H9 (cell line): ENCODE measurements around the gene NECTIN4. TPM values are rescaled to one million over a fixed set of nuclear protein-coding genes. Genes with fewer than 3 reads are reported as not detected.

Experiments
- DNase-seq: peaks from one replicate; pipeline ENCODE4 v3.0.0-alpha.2; 2017
- H2AFZ ChIP-seq: one replicate; pipeline ENCODE4 v1.6.1; 2013; ENCODE audit warnings: mild to moderate bottlenecking, low read length, control low read depth, moderate library complexity
- H2AK5ac ChIP-seq: 2 replicates; pipeline ENCODE4 v1.6.1; 2013; ENCODE audit warnings: low read length, control low read depth, mixed read lengths; ENCODE audit not compliant: insufficient read length
- H2BK120ac ChIP-seq: one replicate; pipeline ENCODE4 v1.6.1; 2013; ENCODE audit warnings: low read depth, mild to moderate bottlenecking, low read length, control low read depth, inconsistent platforms; ENCODE audit not compliant: poor library complexity, severe bottlenecking
- H2BK12ac ChIP-seq: 2 replicates; pipeline ENCODE4 v1.6.1; 2013; ENCODE audit warnings: low read length, control low read depth, mixed read lengths, low read depth; ENCODE audit not compliant: insufficient read length
- H2BK15ac ChIP-seq: 2 replicates; pipeline ENCODE4 v1.6.1; 2013; ENCODE audit warnings: low read depth, low read length, control low read depth
- H2BK20ac ChIP-seq: one replicate; pipeline ENCODE4 v1.6.1; 2013; ENCODE audit warnings: low read depth, mild to moderate bottlenecking, low read length, control low read depth, inconsistent platforms; ENCODE audit not compliant: poor library complexity, severe bottlenecking
- H2BK5ac ChIP-seq: 2 replicates; pipeline ENCODE4 v1.6.1; 2013; ENCODE audit warnings: low read length, control low read depth, mixed read lengths; ENCODE audit not compliant: insufficient read length
- H3K14ac ChIP-seq: 2 replicates; pipeline ENCODE4 v1.6.1; 2013; ENCODE audit warnings: low read length, control low read depth; ENCODE audit not compliant: insufficient read depth
- H3K18ac ChIP-seq: 2 replicates; pipeline ENCODE4 v1.6.1; 2013; ENCODE audit warnings: low read depth, mild to moderate bottlenecking, mixed read lengths, low read length, control low read depth; ENCODE audit not compliant: insufficient read length
- H3K23ac ChIP-seq: 2 replicates; pipeline ENCODE4 v1.6.1; 2013; ENCODE audit warnings: low read length, control low read depth, mixed read lengths, low read depth; ENCODE audit not compliant: insufficient read length
- H3K23me2 ChIP-seq: 2 replicates; pipeline ENCODE4 v1.6.1; 2013; ENCODE audit warnings: low read depth, mild to moderate bottlenecking, mixed read lengths, low read length, control low read depth; ENCODE audit not compliant: insufficient read length, poor library complexity, severe bottlenecking
- H3K27ac ChIP-seq: 2 replicates; pipeline ENCODE4 v1.5.1; 2013; ENCODE audit warnings: low read length, control low read depth, mixed read lengths, low read depth; ENCODE audit not compliant: insufficient read length
- H3K27me3 ChIP-seq: 2 replicates; pipeline ENCODE4 v1.6.1; 2013; ENCODE audit warnings: low read length, control low read depth, inconsistent platforms; ENCODE audit not compliant: insufficient read depth
- H3K4ac ChIP-seq: 2 replicates; pipeline ENCODE4 v1.6.1; 2013; ENCODE audit warnings: low read depth, mild to moderate bottlenecking, control low read depth, inconsistent platforms, low read length, moderate library complexity
- H3K4me1 ChIP-seq: 2 replicates; pipeline ENCODE4 v1.6.1; 2013; ENCODE audit warnings: low read length, control low read depth, inconsistent platforms; ENCODE audit not compliant: insufficient read depth
- H3K4me2 ChIP-seq: 2 replicates; pipeline ENCODE4 v1.6.1; 2013; ENCODE audit warnings: low read length, control low read depth, mixed read lengths; ENCODE audit not compliant: insufficient read length, insufficient read depth
- H3K56ac ChIP-seq: 2 replicates; pipeline ENCODE4 v1.6.1; 2013; ENCODE audit warnings: low read depth, mild to moderate bottlenecking, mixed read lengths, low read length, control low read depth; ENCODE audit not compliant: insufficient read length
- H3K79me1 ChIP-seq: 2 replicates; pipeline ENCODE4 v1.6.1; 2013; ENCODE audit warnings: low read depth, mild to moderate bottlenecking, moderate library complexity, low read length, control low read depth, inconsistent platforms; ENCODE audit not compliant: insufficient read depth, poor library complexity, severe bottlenecking
- H3K79me2 ChIP-seq: 2 replicates; pipeline ENCODE4 v1.6.1; 2013; ENCODE audit warnings: low read length, control low read depth, inconsistent platforms; ENCODE audit not compliant: insufficient read depth
- H3K9ac ChIP-seq: 2 replicates; pipeline ENCODE4 v1.6.1; 2013; ENCODE audit warnings: low read length, control low read depth, mixed read lengths; ENCODE audit not compliant: insufficient read length; ENCODE audit errors: extremely low read depth
- H3K9me3 ChIP-seq: one replicate; pipeline ENCODE4 v1.6.1; 2013; ENCODE audit warnings: low read depth, low read length, inconsistent platforms; ENCODE audit not compliant: control insufficient read depth
- H3T11ph ChIP-seq: one replicate; pipeline ENCODE4 v1.6.1; 2013; ENCODE audit warnings: mild to moderate bottlenecking, low read length, control low read depth, inconsistent platforms
- H4K20me1 ChIP-seq: one replicate; pipeline ENCODE4 v1.6.1; 2013; ENCODE audit not compliant: control insufficient read depth, insufficient read length, insufficient read depth
- H4K5ac ChIP-seq: 2 replicates; pipeline ENCODE4 v1.6.1; 2013; ENCODE audit warnings: low read depth, mild to moderate bottlenecking, mixed read lengths, low read length, control low read depth; ENCODE audit not compliant: insufficient read length
- H4K8ac ChIP-seq: replicated peaks from 2 replicates; pipeline ENCODE4 v1.6.1; 2013; ENCODE audit warnings: low read length, control low read depth, mixed read lengths, low read depth; ENCODE audit not compliant: insufficient read length
- H4K91ac ChIP-seq: 2 replicates; pipeline ENCODE4 v1.6.1; 2013; ENCODE audit warnings: low read depth, mild to moderate bottlenecking, moderate library complexity, mixed read lengths, low read length, control low read depth; ENCODE audit not compliant: insufficient read length
- H3K27ac Mint-ChIP-seq, 3 experiments: 2 replicates in 2 of 3; 3 replicates in 1 of 3; pipeline ENCODE4 v1.8.0; 2020 to 2021; ENCODE audit warnings: mixed read lengths in 3 of 3, mild to moderate bottlenecking in 1 of 3, moderate library complexity in 1 of 3
- H3K27me3 Mint-ChIP-seq: 2 replicates; pipeline ENCODE4 v1.8.0; 2021; ENCODE audit warnings: low read depth, mild to moderate bottlenecking, moderate library complexity, mixed read lengths
- H3K36me3 Mint-ChIP-seq, 3 experiments: 2 replicates in 2 of 3; 3 replicates in 1 of 3; pipeline ENCODE4 v1.8.0; 2020 to 2021; ENCODE audit warnings: low read depth in 3 of 3, mixed read lengths in 3 of 3; ENCODE audit not compliant: insufficient read depth in 1 of 3
- H3K4me1 Mint-ChIP-seq, 2 experiments: 2 replicates each; pipeline ENCODE4 v1.8.0; 2020; ENCODE audit warnings: mixed read lengths in 2 of 2
- H3K4me3 Mint-ChIP-seq, 2 experiments: 2 replicates in 1 of 2; 3 replicates in 1 of 2; pipeline ENCODE4 v1.8.0; 2020 to 2021; ENCODE audit warnings: mild to moderate bottlenecking in 2 of 2, mixed read lengths in 2 of 2, moderate library complexity in 1 of 2
- H3K9me3 Mint-ChIP-seq, 2 experiments: 2 replicates in 1 of 2; 3 replicates in 1 of 2; pipeline ENCODE4 v1.8.0; 2020; ENCODE audit warnings: mild to moderate bottlenecking in 2 of 2, mixed read lengths in 2 of 2, moderate library complexity in 1 of 2
- WGBS: extraction: QIAGEN DNeasy Blood & Tissue Kit; methylation state at CpG from one replicate; pipeline ENCODE4 v1.1.7; 2013; ENCODE audit warnings: missing lambda C conversion rate, low lambda C conversion rate, mixed read lengths; ENCODE audit not compliant: insufficient read length; ENCODE audit errors: extremely low coverage; 5-methylcytosine and 5-hydroxymethylcytosine counted together
- total RNA-seq: library from RNA; stranded (reverse); gene quantifications from 2 replicates; pipeline ENCODE4 v1.2.1, GENCODE V29; 2021
- TF ChIP-seq, protein P1 (sequence below): fragments of 200-600 bp; sonication (generic); conservative IDR thresholded peaks from 3 replicates; pipeline ENCODE4 v1.8.0; 2021; ENCODE audit warnings: antibody characterized with exemption, mild to moderate bottlenecking

The NECTIN4 gene
- total RNA-seq, 1 experiment from 2014 or later = 0.33 TPM

GRCh38 chr1:161069731-161070270 is 19.6 kb downstream of the NECTIN4 start, which contains the start of gene ARHGAP30:
ARHGAP30 (minus strand) TSS chr1:161069891; CDS start chr1:161069624, 267 bp downstream.
- Histone ChIP-seq H2BK12ac (no peak within 1 kb of the TSS), H3K18ac (no peak within 1 kb of the TSS), H2AK5ac (no peak within 1 kb of the TSS), H3K4me1 (no peaks in the 10 kb centered on the region), H2BK120ac (no peak within 1 kb of the TSS), H3K4me2 (no peak within 1 kb of the TSS), H2BK5ac (no peak within 1 kb of the TSS), H3K27me3 (no peaks in the 10 kb centered on the region), H3K9me3 (no peaks in the 10 kb centered on the region), H4K20me1 (no peaks in the 10 kb centered on the region), H3K56ac (no peak within 1 kb of the TSS), H3K23me2 (no peaks in the 10 kb centered on the region), H3T11ph (no peak within 1 kb of the TSS), H3K9ac (no peak within 1 kb of the TSS), H4K5ac (no peak within 1 kb of the TSS), H3K14ac (no peak within 1 kb of the TSS; the same call in 1 of the 2 replicates), H4K91ac (no peak within 1 kb of the TSS), H3K23ac (no peak within 1 kb of the TSS), H2AFZ (no peak within 1 kb of the TSS), H3K79me1 (no peaks in the 10 kb centered on the region), H3K79me2 (no peaks in the 10 kb centered on the region), H3K27ac (no peak within 1 kb of the TSS), H4K8ac (no peak within 1 kb of the TSS), H3K4ac (no peak within 1 kb of the TSS), H2BK15ac (no peak within 1 kb of the TSS), H2BK20ac (no peak within 1 kb of the TSS)
- H3K27me3 Mint-ChIP-seq = peaks cover 15% of the 10 kb centered on the region
- peak within 1 kb of the TSS in 1 of 2 experiments; percentile 42; a peak in 2 of 5 replicates for H3K4me3 Mint-ChIP-seq
- H3K27ac Mint-ChIP-seq = peak within 1 kb of the TSS in 1 of 3 experiments; percentile 72; a peak in 1 of 7 replicates
- H3K4me1 Mint-ChIP-seq = peaks cover 10 to 15% of the 10 kb centered on the region in 2 experiments
- peak; percentile 83 for DNase-seq
- no peaks in the 10 kb centered on the region for H3K36me3 Mint-ChIP-seq
- H3K9me3 Mint-ChIP-seq = no peaks in the 10 kb centered on the region; a peak in 1 of 5 replicates
- no CpG with 5 or more reads among the region's 9 CpGs for WGBS
- TF ChIP-seq, protein P1, sequence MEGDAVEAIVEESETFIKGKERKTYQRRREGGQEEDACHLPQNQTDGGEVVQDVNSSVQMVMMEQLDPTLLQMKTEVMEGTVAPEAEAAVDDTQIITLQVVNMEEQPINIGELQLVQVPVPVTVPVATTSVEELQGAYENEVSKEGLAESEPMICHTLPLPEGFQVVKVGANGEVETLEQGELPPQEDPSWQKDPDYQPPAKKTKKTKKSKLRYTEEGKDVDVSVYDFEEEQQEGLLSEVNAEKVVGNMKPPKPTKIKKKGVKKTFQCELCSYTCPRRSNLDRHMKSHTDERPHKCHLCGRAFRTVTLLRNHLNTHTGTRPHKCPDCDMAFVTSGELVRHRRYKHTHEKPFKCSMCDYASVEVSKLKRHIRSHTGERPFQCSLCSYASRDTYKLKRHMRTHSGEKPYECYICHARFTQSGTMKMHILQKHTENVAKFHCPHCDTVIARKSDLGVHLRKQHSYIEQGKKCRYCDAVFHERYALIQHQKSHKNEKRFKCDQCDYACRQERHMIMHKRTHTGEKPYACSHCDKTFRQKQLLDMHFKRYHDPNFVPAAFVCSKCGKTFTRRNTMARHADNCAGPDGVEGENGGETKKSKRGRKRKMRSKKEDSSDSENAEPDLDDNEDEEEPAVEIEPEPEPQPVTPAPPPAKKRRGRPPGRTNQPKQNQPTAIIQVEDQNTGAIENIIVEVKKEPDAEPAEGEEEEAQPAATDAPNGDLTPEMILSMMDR = no peak
